Activated T-cell treated with anti-CD3 and anti-CD28 coated beads, Interleukin-2, amount 50 U/mL, for 1 hour (primary cell): ENCODE measurements around the gene SZT2.
A peak's percentile ranks its signal among the peaks of the same experiment; 100 is the strongest.

Experiments
- DNase-seq: peaks from one replicate; pipeline ENCODE4 v3.0.0-alpha.2; 2020

SZT2 gene

GRCh38 chr1:43389326-43390313, at the start of gene SZT2, which contains the start of gene MED8:
Gene SZT2, plus strand, starts transcription at chr1:43389899. Its CDS starts 70 bp downstream, at chr1:43389969.
Gene MED8, minus strand, starts transcription at chr1:43389800. Its CDS starts 36 bp downstream, at chr1:43389764.
- peak; percentile 94 for DNase-seq

GRCh38 chr1:43340559-43340958, 49.1 kb upstream of the SZT2 start:
- no peak for DNase-seq

GRCh38 chr1:43344267-43344850, 45.3 kb upstream of the SZT2 start:
- no peak for DNase-seq

- DNase-seq = no peak
Measured at GRCh38 chr1:43345120-43345519, 44.6 kb upstream of the SZT2 start.

- DNase-seq = no peak
Measured at GRCh38 chr1:43346636-43347035, 43.1 kb upstream of the SZT2 start.

- no peak for DNase-seq
Measured at GRCh38 chr1:43348343-43348808, 41.3 kb upstream of the SZT2 start.

- peak; percentile 71 for DNase-seq
Measured at GRCh38 chr1:43348809-43349593, 40.7 kb upstream of the SZT2 start.

- no peak for DNase-seq
Measured at GRCh38 chr1:43349594-43350306, 39.9 kb upstream of the SZT2 start.

GRCh38 chr1:43350976-43351375, 38.7 kb upstream of the SZT2 start:
- no peak for DNase-seq

- DNase-seq = no peak
Measured at GRCh38 chr1:43351421-43352350, 38.0 kb upstream of the SZT2 start.

GRCh38 chr1:43352351-43352705, 37.4 kb upstream of the SZT2 start:
- DNase-seq = no peak

- DNase-seq = no peak
Measured at GRCh38 chr1:43352881-43353280, 36.8 kb upstream of the SZT2 start.

- no peak for DNase-seq
Measured at GRCh38 chr1:43354471-43354870, 35.2 kb upstream of the SZT2 start.

GRCh38 chr1:43354936-43355335, 34.8 kb upstream of the SZT2 start:
- DNase-seq = no peak

GRCh38 chr1:43357251-43357650, 32.4 kb upstream of the SZT2 start:
- no peak for DNase-seq

GRCh38 chr1:43358121-43358745, 31.5 kb upstream of the SZT2 start:
- DNase-seq = no peak

GRCh38 chr1:43358746-43359693, 30.7 kb upstream of the SZT2 start, which contains the start of gene CDC20:
Gene CDC20, plus strand, starts transcription at chr1:43358981. Its CDS starts 235 bp downstream, at chr1:43359216.
- DNase-seq = peak; percentile 97

GRCh38 chr1:43359696-43360095, 30.0 kb upstream of the SZT2 start:
- DNase-seq = no peak

GRCh38 chr1:43360616-43361015, 29.1 kb upstream of the SZT2 start:
- no peak for DNase-seq
